Smooth muscle cell (in vitro differentiated cells): ENCODE results near the gene KIZ. TPM values are rescaled to one million over a fixed set of nuclear protein-coding genes. Genes with fewer than 3 reads are reported as not detected.
A peak's percentile ranks its signal among the peaks of the same experiment; 100 is the strongest.

Experiments used
- DNase-seq: peaks from one replicate; lab custom pipeline; 2025; ENCODE audit not compliant: unreplicated experiment; lab: John Stamatoyannopoulos, UW
- H2AFZ ChIP-seq: fragments of 200-600 bp; sonication (generic); 2 replicates; pipeline ENCODE4 v1.6.0; 2016; ENCODE audit warnings: antibody characterized with exemption, low read depth, mild to moderate bottlenecking
- H3F3A ChIP-seq: fragments of 200-600 bp; sonication (generic); 2 replicates; pipeline ENCODE4 v1.6.0; 2017; ENCODE audit warnings: antibody characterized with exemption, low read depth
- H3K27ac ChIP-seq: fragments of 200-600 bp; sonication (generic); 2 replicates; pipeline ENCODE4 v1.5.1; 2016; ENCODE audit warnings: low read depth, mild to moderate bottlenecking
- H3K27me3 ChIP-seq: fragments of 200-600 bp; sonication (generic); 2 replicates; pipeline ENCODE4 v1.6.1; 2016; ENCODE audit warnings: low read depth, mild to moderate bottlenecking
- H3K36me3 ChIP-seq: fragments of 200-600 bp; sonication (generic); 2 replicates; pipeline ENCODE4 v1.5.1; 2016; ENCODE audit warnings: low read depth
- H3K4me1 ChIP-seq: fragments of 200-600 bp; sonication (generic); 2 replicates; pipeline ENCODE4 v1.5.1; 2016; ENCODE audit warnings: low read depth
- H3K4me2 ChIP-seq: fragments of 200-600 bp; sonication (generic); 2 replicates; pipeline ENCODE4 v1.6.0; 2016; ENCODE audit warnings: mild to moderate bottlenecking
- H3K4me3 ChIP-seq: fragments of 200-600 bp; sonication (generic); 2 replicates; pipeline ENCODE4 v1.5.1; 2016; ENCODE audit warnings: mild to moderate bottlenecking
- H3K79me2 ChIP-seq: fragments of 200-600 bp; sonication (generic); 2 replicates; pipeline ENCODE4 v1.6.0; 2016; ENCODE audit warnings: low read depth, mild to moderate bottlenecking
- H3K9ac ChIP-seq: fragments of 200-600 bp; sonication (generic); 2 replicates; pipeline ENCODE4 v1.6.0; 2016; ENCODE audit warnings: low read depth
- H3K9me3 ChIP-seq: fragments of 200-600 bp; sonication (generic); replicated peaks from 2 replicates; pipeline ENCODE4 v1.5.1; 2016; ENCODE audit warnings: low read depth
- H4K20me1 ChIP-seq: fragments of 200-600 bp; sonication (generic); 2 replicates; pipeline ENCODE4 v1.6.0; 2016; ENCODE audit warnings: low read depth
- WGBS: methylation state at CpG from one replicate; pipeline ENCODE4 v1.1.7; 2016; ENCODE audit warnings: low lambda C conversion rate; 5-methylcytosine and 5-hydroxymethylcytosine counted together
- polyA plus RNA-seq: library from polyadenylated mRNA; unstranded; fragments of >200 nt; fragmentation: Nextera tagmentation; extraction: Ambion mirVana; gene quantifications from 2 replicates; pipeline ENCODE4 v1.2.1, GENCODE V29; 2016
- total RNA-seq: library from RNA; depleted of rRNA; stranded (reverse); fragments of >200 nt; gene quantifications from 2 replicates; pipeline ENCODE4 v1.2.3, GENCODE V29; 2014
- TF ChIP-seq, protein P1 (sequence below): fragments of 200-600 bp; sonication (generic); IDR thresholded peaks from 2 replicates; pipeline ENCODE4 v1.5.1; 2017; ENCODE audit warnings: borderline replicate concordance, mild to moderate bottlenecking, antibody characterized with exemption; ENCODE audit not compliant: insufficient read depth, poor library complexity, severe bottlenecking

Gene KIZ, protein sequence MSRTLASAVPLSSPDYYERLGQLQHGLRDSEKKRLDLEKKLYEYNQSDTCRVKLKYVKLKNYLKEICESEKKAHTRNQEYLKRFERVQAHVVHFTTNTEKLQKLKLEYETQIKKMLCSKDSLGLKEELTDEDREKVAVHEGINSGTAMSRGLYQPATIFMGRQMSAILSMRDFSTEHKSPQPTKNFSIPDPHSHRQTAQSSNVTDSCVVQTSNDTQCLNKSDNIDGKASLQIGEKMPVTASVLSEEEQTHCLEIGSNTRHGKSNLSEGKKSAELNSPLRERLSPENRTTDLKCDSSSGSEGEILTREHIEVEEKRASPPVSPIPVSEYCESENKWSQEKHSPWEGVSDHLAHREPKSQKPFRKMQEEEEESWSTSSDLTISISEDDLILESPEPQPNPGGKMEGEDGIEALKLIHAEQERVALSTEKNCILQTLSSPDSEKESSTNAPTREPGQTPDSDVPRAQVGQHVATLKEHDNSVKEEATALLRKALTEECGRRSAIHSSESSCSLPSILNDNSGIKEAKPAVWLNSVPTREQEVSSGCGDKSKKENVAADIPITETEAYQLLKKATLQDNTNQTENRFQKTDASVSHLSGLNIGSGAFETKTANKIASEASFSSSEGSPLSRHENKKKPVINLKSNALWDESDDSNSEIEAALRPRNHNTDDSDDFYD
- total RNA-seq (20.5 and 20.9 TPM in 2 replicates), polyA plus RNA-seq (16.9 and 19.2 TPM in 2 replicates)

DNA sequence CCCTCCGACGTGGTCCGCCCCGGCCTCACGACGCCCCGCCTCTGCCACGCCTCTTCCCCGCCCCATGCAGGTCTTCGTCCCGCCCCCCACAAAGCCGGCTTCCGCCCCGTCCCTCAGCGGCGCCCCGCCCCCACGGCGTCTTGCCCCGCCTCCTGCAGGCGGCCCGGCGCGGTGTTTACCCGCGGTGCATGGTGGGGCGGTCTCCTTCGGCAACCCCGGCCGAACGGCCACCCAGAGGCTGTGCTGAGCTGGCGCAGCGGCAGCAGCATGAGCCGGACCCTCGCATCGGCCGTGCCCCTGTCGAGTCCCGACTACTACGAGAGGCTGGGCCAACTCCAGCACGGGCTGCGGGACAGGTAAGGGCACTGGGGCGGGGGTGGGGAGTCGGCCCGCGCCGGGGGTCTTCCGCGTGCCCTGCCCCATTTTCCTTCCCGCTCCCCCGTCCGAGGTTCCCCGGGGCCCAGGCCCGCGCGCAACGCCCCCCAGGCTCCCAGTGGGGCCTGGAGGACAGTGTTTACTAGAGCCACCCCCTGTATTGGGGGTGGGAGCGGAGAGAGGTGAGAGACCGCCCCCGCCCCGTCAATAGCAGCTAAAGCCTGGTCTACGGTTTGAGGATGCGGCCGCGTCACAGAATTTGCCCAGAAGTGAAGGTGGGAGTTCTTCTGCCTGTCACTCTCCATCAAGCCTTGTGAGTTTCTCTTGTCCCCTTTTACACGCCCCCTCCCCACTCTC is at the start of gene KIZ:
Gene KIZ (plus strand): TSS at position 234 of the 732 bp plus-strand sequence. CDS start 34 bp downstream, at position 268.
- under 1% methylated on average over 40 of the region's 66 CpGs for WGBS
- TF ChIP-seq, protein P1, sequence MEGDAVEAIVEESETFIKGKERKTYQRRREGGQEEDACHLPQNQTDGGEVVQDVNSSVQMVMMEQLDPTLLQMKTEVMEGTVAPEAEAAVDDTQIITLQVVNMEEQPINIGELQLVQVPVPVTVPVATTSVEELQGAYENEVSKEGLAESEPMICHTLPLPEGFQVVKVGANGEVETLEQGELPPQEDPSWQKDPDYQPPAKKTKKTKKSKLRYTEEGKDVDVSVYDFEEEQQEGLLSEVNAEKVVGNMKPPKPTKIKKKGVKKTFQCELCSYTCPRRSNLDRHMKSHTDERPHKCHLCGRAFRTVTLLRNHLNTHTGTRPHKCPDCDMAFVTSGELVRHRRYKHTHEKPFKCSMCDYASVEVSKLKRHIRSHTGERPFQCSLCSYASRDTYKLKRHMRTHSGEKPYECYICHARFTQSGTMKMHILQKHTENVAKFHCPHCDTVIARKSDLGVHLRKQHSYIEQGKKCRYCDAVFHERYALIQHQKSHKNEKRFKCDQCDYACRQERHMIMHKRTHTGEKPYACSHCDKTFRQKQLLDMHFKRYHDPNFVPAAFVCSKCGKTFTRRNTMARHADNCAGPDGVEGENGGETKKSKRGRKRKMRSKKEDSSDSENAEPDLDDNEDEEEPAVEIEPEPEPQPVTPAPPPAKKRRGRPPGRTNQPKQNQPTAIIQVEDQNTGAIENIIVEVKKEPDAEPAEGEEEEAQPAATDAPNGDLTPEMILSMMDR, result no peak

DNA sequence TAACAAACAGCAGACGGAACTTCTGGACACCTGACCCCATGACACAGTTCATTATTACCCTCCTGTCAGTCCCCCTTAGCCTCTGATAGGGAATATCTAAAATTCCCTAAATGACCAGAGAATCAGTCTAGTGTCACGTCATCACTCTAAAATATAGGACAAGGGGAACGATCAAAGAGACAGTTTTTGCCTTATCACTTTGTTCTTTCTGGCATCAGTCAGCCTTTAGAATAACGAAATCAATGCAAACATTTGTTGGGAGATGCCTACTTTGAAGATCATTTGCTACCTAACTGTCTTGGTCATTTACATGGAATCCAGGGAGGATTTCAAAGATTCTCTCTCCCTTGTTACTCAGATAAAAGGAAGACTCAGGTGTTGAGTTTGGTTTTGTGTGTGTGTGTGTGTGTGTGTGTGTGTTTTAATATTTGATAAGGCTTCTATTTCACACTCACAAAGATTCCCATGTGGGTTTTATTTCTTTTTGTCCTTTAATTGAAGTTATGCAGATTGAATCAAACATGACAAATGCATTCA is 48.0 kb upstream of the KIZ start:
- no peaks in the 10 kb centered on the region for H3K9me3 ChIP-seq
- H3K9ac ChIP-seq, result no peak overlapping the region
- no peak overlapping the region for H3K4me3 ChIP-seq
- no peak overlapping the region for H3K27ac ChIP-seq
- H3K36me3 ChIP-seq, result no peaks in the 10 kb centered on the region
- 92% methylated on average over 4 of the region's 4 CpGs for WGBS
- no peaks in the 10 kb centered on the region for H3K79me2 ChIP-seq
- H3K4me2 ChIP-seq, result no peak overlapping the region
- H3K4me1 ChIP-seq, result no peaks in the 10 kb centered on the region
- no peaks in the 10 kb centered on the region for H3F3A ChIP-seq
- TF ChIP-seq, protein P1, result no peak
- peaks cover 14% of the 10 kb centered on the region for H3K27me3 ChIP-seq
- no peak for DNase-seq
- H2AFZ ChIP-seq, result no peak overlapping the region
- H4K20me1 ChIP-seq, result no peaks in the 10 kb centered on the region

More for the DNA sequence above, at the start of gene KIZ:
- H3F3A ChIP-seq, result no peaks in the 10 kb centered on the region
- no peaks in the 10 kb centered on the region for H4K20me1 ChIP-seq
- peak within 1 kb of the TSS; percentile 92 for H3K4me2 ChIP-seq
- H3K27ac ChIP-seq, result peak within 1 kb of the TSS; percentile 54
- H3K9me3 ChIP-seq, result no peaks in the 10 kb centered on the region
- H3K79me2 ChIP-seq, result no peaks in the 10 kb centered on the region
- H2AFZ ChIP-seq, result peak within 1 kb of the TSS; percentile 100
- peak within 1 kb of the TSS; percentile 93 for H3K4me3 ChIP-seq
- DNase-seq, result peak; percentile 95
- H3K9ac ChIP-seq, result peak within 1 kb of the TSS; percentile 89
- H3K4me1 ChIP-seq, result peaks cover 14% of the 10 kb centered on the region
- no peaks in the 10 kb centered on the region for H3K27me3 ChIP-seq
- H3K36me3 ChIP-seq, result no peaks in the 10 kb centered on the region

DNA sequence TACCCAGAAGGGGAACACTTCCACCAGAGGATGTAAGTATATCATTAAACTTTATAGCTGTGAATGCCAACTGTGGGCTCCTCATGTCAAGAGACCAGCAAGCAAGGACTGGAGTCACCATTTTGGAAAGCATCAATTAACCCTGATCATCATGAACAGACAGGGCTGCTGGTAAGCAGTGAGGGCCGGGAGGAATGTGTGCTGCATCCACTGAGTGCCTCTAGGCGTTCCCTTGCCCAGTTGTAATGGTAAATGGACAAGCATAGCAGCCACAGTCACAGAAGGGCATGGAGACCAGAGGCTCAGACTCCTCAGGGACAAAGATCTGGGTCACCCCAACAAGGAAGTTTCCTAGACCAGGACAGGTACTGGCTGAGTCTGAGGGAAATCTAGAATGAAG is 43.3 kb upstream of the KIZ start:
- Histone ChIP-seq H3K9me3 (no peaks in the 10 kb centered on the region), H4K20me1 (no peaks in the 10 kb centered on the region), H3K79me2 (no peaks in the 10 kb centered on the region), H3K27ac (no peak overlapping the region), H3K36me3 (no peaks in the 10 kb centered on the region), H3K4me2 (no peak overlapping the region), H3K27me3 (peaks cover 23% of the 10 kb centered on the region), H3F3A (no peaks in the 10 kb centered on the region), H3K4me1 (no peaks in the 10 kb centered on the region), H3K4me3 (no peak overlapping the region), H3K9ac (no peak overlapping the region), H2AFZ (no peak overlapping the region)
- TF ChIP-seq, protein P1, result no peak
- WGBS, result 80% methylated on average over 2 of the region's 2 CpGs
- no peak for DNase-seq
